ENCODE measurements around the gene DAP3.

DNA sequence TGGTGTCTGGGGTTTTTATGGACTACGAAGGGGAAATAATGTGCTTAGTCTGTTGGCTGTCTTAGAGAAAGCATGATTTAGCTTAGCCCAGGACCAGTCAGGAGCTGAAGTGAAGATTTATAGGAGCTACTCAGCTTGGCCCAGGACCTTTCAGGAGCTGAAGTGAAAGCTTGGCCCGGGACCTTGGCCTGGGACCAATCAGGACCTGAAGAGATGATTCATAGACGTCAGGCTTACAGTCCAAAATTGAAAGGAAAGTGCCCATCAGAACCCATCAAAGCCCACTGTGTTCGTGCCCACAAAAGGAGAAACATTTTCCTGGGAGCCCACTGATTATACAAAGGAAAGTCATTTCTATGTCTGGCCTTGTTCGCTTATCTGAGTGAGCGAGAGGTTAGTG, 43.2 kb upstream of the DAP3 start:
- TF ChIP-seq, protein P1, sequence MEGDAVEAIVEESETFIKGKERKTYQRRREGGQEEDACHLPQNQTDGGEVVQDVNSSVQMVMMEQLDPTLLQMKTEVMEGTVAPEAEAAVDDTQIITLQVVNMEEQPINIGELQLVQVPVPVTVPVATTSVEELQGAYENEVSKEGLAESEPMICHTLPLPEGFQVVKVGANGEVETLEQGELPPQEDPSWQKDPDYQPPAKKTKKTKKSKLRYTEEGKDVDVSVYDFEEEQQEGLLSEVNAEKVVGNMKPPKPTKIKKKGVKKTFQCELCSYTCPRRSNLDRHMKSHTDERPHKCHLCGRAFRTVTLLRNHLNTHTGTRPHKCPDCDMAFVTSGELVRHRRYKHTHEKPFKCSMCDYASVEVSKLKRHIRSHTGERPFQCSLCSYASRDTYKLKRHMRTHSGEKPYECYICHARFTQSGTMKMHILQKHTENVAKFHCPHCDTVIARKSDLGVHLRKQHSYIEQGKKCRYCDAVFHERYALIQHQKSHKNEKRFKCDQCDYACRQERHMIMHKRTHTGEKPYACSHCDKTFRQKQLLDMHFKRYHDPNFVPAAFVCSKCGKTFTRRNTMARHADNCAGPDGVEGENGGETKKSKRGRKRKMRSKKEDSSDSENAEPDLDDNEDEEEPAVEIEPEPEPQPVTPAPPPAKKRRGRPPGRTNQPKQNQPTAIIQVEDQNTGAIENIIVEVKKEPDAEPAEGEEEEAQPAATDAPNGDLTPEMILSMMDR (IDR thresholded peaks at IDR 0.05), result no peak
- no peak for TF ChIP-seq POLR2A (IDR thresholded peaks at IDR 0.05)
